Naive thymus-derived CD4-positive, alpha-beta T cell (primary cell): Measurements from ENCODE around the gene PELI2. TPM values are rescaled to one million over a fixed set of nuclear protein-coding genes. Genes with fewer than 3 reads are reported as not detected.

Experiments
- ATAC-seq: fragments of 150-1000 bp; cut with Tn5 transposase; 2 replicates; pipeline ENCODE4 v1.10.0; 2021; ENCODE audit warnings: mild to moderate bottlenecking, moderate library complexity
- CTCF ChIA-PET: fragments of 350-600 bp; sonication (Branson Sonifier 250); formaldehyde crosslinking; loops from one replicate; lab custom pipeline; 2021; ENCODE audit warnings: antibody characterized with exemption; lab: Charles Lee
- POLR2A ChIA-PET: fragments of 350-600 bp; sonication (Branson Sonifier 250); formaldehyde crosslinking; loops from one replicate; lab custom pipeline; 2021; ENCODE audit warnings: antibody characterized with exemption, inconsistent platforms; lab: Charles Lee
- DNase-seq, 9 donors: peaks; one replicate each; pipeline versions ENCODE4 v3.0.0 to v3.0.0-alpha.2; 2020 to 2022; ENCODE audit warnings: mixed read lengths in 1 of 9
- H3K27ac ChIP-seq: one replicate; pipeline ENCODE4 v1.7.0; 2013; ENCODE audit warnings: mild to moderate bottlenecking, low read depth, low read length, moderate library complexity
- H3K27me3 ChIP-seq, 2 donors: one replicate each; pipeline ENCODE4 v1.7.0; 2013; ENCODE audit warnings: low read length in 2 of 2, mild to moderate bottlenecking in 2 of 2, moderate library complexity in 2 of 2; ENCODE audit not compliant: control insufficient read depth in 2 of 2, insufficient read depth in 2 of 2
- H3K36me3 ChIP-seq, 3 experiments: 1 replicate in 2 of 3; 2 replicates in 1 of 3; pipeline ENCODE4 v1.7.0; 2013; ENCODE audit warnings: low read length in 3 of 3, mild to moderate bottlenecking in 3 of 3, moderate library complexity in 1 of 3; ENCODE audit not compliant: insufficient read depth in 3 of 3, control insufficient read depth in 2 of 3
- H3K4me1 ChIP-seq, 2 donors: one replicate each; pipeline ENCODE4 v1.7.0; 2013; ENCODE audit warnings: low read length in 2 of 2, mild to moderate bottlenecking in 2 of 2, moderate library complexity in 1 of 2; ENCODE audit not compliant: control insufficient read depth in 2 of 2, insufficient read depth in 2 of 2
- H3K4me3 ChIP-seq: 2 replicates; pipeline ENCODE4 v1.7.0; 2013; ENCODE audit warnings: mild to moderate bottlenecking, low read length
- H3K9me3 ChIP-seq, 3 experiments: 1 replicate in 2 of 3; 2 replicates in 1 of 3; pipeline ENCODE4 v1.7.0; 2013; ENCODE audit warnings: low read length in 3 of 3; ENCODE audit not compliant: control insufficient read depth in 2 of 3
- H3K27ac Mint-ChIP-seq, 9 donors: one replicate each; pipeline ENCODE4 v1.8.0; 2020 to 2022; ENCODE audit warnings: mixed read lengths in 9 of 9, mild to moderate bottlenecking in 8 of 9, moderate library complexity in 5 of 9, inconsistent platforms in 2 of 9
- H3K27me3 Mint-ChIP-seq, 5 donors: one replicate each; pipeline ENCODE4 v1.8.0; 2021 to 2022; ENCODE audit warnings: mixed read lengths in 5 of 5, mild to moderate bottlenecking in 1 of 5
- H3K36me3 Mint-ChIP-seq, 5 donors: one replicate each; pipeline ENCODE4 v1.8.0; 2020 to 2022; ENCODE audit warnings: mixed read lengths in 5 of 5, mild to moderate bottlenecking in 3 of 5, inconsistent platforms in 1 of 5
- H3K4me1 Mint-ChIP-seq, 7 donors: one replicate each; pipeline ENCODE4 v1.8.0; 2020 to 2022; ENCODE audit warnings: mixed read lengths in 7 of 7, mild to moderate bottlenecking in 3 of 7, inconsistent platforms in 1 of 7
- H3K4me3 Mint-ChIP-seq, 10 donors: one replicate each; pipeline ENCODE4 v1.8.0; 2020 to 2022; ENCODE audit warnings: mild to moderate bottlenecking in 10 of 10, mixed read lengths in 10 of 10, moderate library complexity in 6 of 10, inconsistent platforms in 2 of 10
- H3K9me3 Mint-ChIP-seq, 11 donors: one replicate each; pipeline ENCODE4 v1.8.0; 2020 to 2022; ENCODE audit warnings: mixed read lengths in 11 of 11, mild to moderate bottlenecking in 4 of 11, inconsistent platforms in 1 of 11, moderate library complexity in 1 of 11
- intact Hi-C, 2 donors: fragments of 100-400 bp; cut with micrococcal nuclease; formaldehyde crosslinking; loops; one replicate each; pipeline ENCODE4 v1.15.1; 2023
- polyA plus RNA-seq, 2 donors: library from polyadenylated mRNA; unstranded; fragments of 300-500 nt; fragmentation: Illumina TruSeq; gene quantifications; one replicate each; pipeline ENCODE4 v1.2.3, GENCODE V29; 2021
- total RNA-seq, 6 experiments: library from RNA in 5 of 6; stranded (reverse) in 5 of 6; gene quantifications; 1 replicate in 5 of 6; 2 replicates in 1 of 6; pipeline ENCODE4 v1.2.3 and lab custom pipeline; 2021 to 2026

The PELI2 gene
- total and polyA plus RNA-seq, 7 experiments from 2014 or later: 1.7 to 24.7 (median 11.3) TPM

DNA sequence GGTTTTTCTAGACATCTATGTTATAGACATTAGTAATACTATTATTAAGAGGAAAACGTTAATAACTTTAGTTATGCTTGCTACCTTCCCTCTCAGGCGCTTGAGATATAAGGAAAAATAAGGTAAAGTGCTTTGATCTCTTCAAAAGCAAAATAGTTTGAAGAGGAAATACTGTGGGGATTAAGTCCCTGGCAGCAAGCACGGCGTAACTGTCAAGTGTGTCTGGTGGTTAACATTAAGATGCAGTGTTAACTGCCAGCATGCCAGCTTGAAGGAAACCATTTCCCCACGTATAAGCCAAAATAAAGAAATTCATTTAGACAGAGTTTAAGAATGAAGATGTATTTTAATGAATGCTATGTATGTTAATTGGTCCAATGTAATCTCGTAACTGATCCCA, 31.8 kb downstream of the PELI2 start:
- DNase-seq (no peak), ATAC-seq (no peak)
- POLR2A ChIA-PET: no interaction called here
- CTCF ChIA-PET: no interaction called here
- Mint-ChIP-seq H3K27me3 (no peaks in the 10 kb centered on the region), H3K27ac (no peak overlapping the region), H3K36me3 (peaks cover 0 to under 1% (median 0%) of the 10 kb centered on the region in 5 donors), H3K9me3 (no peaks in the 10 kb centered on the region), H3K4me1 (peaks cover 23 to 86% (median 67%) of the 10 kb centered on the region in 7 donors), H3K4me3 (peak overlapping the region in 2 of 10 donors; percentile 14 to 44)
- no peaks in the 10 kb centered on the region for H3K27me3 ChIP-seq
- H3K27ac ChIP-seq: no peak overlapping the region
- H3K9me3 ChIP-seq: no peaks in the 10 kb centered on the region
- H3K4me3 ChIP-seq: no peak overlapping the region
- no peaks in the 10 kb centered on the region for H3K36me3 ChIP-seq
- intact Hi-C loops: no loop called here
- H3K4me1 ChIP-seq: no peaks in the 10 kb centered on the region

DNA sequence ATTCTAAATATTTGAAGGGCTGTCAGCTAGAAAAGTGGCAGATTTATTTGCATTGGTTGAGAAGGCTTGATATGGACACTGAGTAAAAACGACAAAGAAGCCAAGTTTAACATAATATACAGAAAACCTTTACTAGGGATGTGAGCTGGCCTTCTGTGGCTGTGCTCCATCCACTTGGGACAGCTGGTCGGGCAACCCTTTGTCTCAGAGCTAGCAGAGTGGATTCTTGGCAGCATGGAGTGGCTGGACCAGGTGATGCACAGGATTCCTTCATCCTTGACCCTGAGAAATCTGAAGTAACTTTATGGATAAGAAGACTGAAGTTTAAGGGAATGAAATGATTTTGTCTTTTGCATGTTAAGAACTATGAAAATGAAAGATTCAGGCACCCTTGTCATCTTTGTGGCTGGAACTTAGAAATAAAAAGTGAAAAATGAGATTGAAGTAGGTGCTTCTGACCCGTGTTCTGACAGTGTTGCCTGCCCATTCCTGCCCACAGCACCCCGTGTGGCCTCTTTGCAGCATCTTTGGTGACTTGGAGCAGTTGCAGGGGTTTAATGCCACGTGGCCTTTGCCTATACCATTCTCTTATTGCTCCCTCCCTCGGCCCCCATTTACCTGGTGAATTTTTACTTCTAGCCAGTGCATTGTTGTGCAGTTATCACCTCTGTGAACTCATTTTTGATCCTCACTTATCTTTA, 32.6 kb downstream of the PELI2 start:
- POLR2A ChIA-PET: no interaction called here
- no peaks in the 10 kb centered on the region for H3K36me3 ChIP-seq
- H3K9me3 ChIP-seq: no peaks in the 10 kb centered on the region
- Mint-ChIP-seq H3K4me3 (no peak overlapping the region), H3K36me3 (no peaks in the 10 kb centered on the region), H3K9me3 (no peaks in the 10 kb centered on the region), H3K27ac (no peak overlapping the region), H3K27me3 (no peaks in the 10 kb centered on the region), H3K4me1 (peaks cover 25 to 83% (median 63%) of the 10 kb centered on the region in 7 donors)
- H3K27ac ChIP-seq: no peak overlapping the region
- DNase-seq (no peak), ATAC-seq (peak; percentile 54)
- CTCF ChIA-PET: no interaction called here
- intact Hi-C loops: no loop called here
- no peaks in the 10 kb centered on the region for H3K27me3 ChIP-seq
- H3K4me3 ChIP-seq: no peak overlapping the region
- no peaks in the 10 kb centered on the region for H3K4me1 ChIP-seq

GRCh38 chr14:56152221-56152620, 34.0 kb downstream of the PELI2 start:
- H3K36me3 ChIP-seq: no peaks in the 10 kb centered on the region
- peaks cover 0 to 4% (median 0%) of the 10 kb centered on the region in 5 donors for H3K36me3 Mint-ChIP-seq
- no peaks in the 10 kb centered on the region for H3K27me3 Mint-ChIP-seq
- ChIA-PET CTCF (interaction anchor here (1.5 kb wide), 1 partner anchor 15 kb away, joined by 3 read pairs; no protein-coding TSS in a partner anchor), POLR2A (interaction anchor here (0.6 kb wide), 1 partner anchor 16 kb away, joined by 3 read pairs; no protein-coding TSS in a partner anchor)
- DNase-seq (no peak), ATAC-seq (no peak)
- no peaks in the 10 kb centered on the region for H3K27me3 ChIP-seq
- no peak overlapping the region for H3K4me3 Mint-ChIP-seq
- no peak overlapping the region for H3K27ac ChIP-seq
- no peak overlapping the region for H3K27ac Mint-ChIP-seq
- H3K9me3 ChIP-seq: no peaks in the 10 kb centered on the region
- H3K4me1 Mint-ChIP-seq: peaks cover 22 to 79% (median 52%) of the 10 kb centered on the region in 7 donors
- H3K4me3 ChIP-seq: no peak overlapping the region
- intact Hi-C loops: no loop called here
- H3K9me3 Mint-ChIP-seq: no peaks in the 10 kb centered on the region
- no peaks in the 10 kb centered on the region for H3K4me1 ChIP-seq

DNA sequence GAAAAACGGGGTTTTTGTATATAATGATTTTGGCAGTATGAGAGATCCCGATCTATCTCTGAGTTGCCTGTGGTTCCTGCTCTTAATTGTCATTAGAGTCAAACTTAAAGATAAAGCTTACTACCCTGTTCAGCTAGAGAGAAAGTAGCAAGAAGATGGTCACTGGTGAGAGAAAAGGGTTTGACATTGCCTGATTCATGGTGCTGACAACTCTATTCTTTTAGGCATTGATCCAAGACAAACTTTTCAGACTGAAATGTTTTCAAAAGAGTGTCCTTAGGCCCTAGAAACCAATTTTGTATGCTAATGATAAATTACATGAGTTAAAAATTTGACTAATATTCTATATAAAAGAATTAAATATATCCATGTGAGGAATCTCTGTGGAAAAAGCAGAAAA, 35.1 kb downstream of the PELI2 start:
- Histone ChIP-seq H3K27ac (no peak overlapping the region), H3K4me1 (no peaks in the 10 kb centered on the region), H3K27me3 (no peaks in the 10 kb centered on the region), H3K36me3 (no peaks in the 10 kb centered on the region), H3K9me3 (no peaks in the 10 kb centered on the region), H3K4me3 (no peak overlapping the region)
- no peak for ATAC-seq
- ChIA-PET POLR2A (interaction anchor here (0.6 kb wide), 1 partner anchor 259 kb away, joined by 5 read pairs; no protein-coding TSS in a partner anchor), CTCF (no interaction called here)
- Mint-ChIP-seq H3K27ac (no peak overlapping the region), H3K4me1 (peaks cover 13 to 69% (median 42%) of the 10 kb centered on the region in 7 donors), H3K4me3 (no peak overlapping the region), H3K9me3 (no peaks in the 10 kb centered on the region), H3K27me3 (no peaks in the 10 kb centered on the region), H3K36me3 (peaks cover 0 to 4% (median 0%) of the 10 kb centered on the region in 5 donors)
- intact Hi-C loops: no loop called here
- no peak for DNase-seq

DNA sequence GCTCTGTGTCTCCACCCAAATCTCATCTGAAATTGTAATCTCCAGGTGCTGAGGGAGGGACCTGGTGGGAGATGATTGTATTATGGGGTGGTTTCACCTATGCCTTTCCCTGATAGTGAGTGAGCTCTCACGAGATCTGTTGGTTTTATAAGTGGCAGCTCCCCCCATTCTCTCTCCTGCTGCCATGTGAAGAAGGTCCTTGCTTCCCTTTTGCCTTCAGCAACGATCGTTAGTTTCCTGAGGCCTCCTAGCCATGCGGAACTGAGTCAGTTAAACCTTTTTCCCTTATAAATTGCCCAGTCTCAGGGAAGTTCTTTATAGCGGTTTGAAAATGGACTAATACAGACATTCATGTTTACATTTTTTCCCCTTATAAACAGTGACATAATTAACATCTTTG, 36.1 kb downstream of the PELI2 start:
- Mint-ChIP-seq H3K4me3 (peak overlapping the region in 1 of 10 donors; percentile 34), H3K27me3 (no peaks in the 10 kb centered on the region), H3K9me3 (peaks cover 0 to 4% (median 0%) of the 10 kb centered on the region in 11 donors), H3K27ac (no peak overlapping the region), H3K36me3 (peaks cover 0 to 8% (median 0%) of the 10 kb centered on the region in 5 donors), H3K4me1 (peaks cover 6 to 58% (median 35%) of the 10 kb centered on the region in 7 donors)
- Histone ChIP-seq H3K9me3 (no peaks in the 10 kb centered on the region), H3K4me1 (no peaks in the 10 kb centered on the region), H3K27me3 (no peaks in the 10 kb centered on the region), H3K27ac (no peak overlapping the region), H3K36me3 (no peaks in the 10 kb centered on the region), H3K4me3 (no peak overlapping the region)
- DNase-seq: no peak
- ATAC-seq: no peak
- CTCF ChIA-PET: no interaction called here
- POLR2A ChIA-PET: interaction anchor here (1.4 kb wide), 1 partner anchor 33 kb away, joined by 4 read pairs; no protein-coding TSS in a partner anchor
- intact Hi-C loops: no loop called here

GRCh38 chr14:56156096-56156495, 37.9 kb downstream of the PELI2 start:
- ATAC-seq: no peak
- no peak overlapping the region for H3K27ac ChIP-seq
- no peaks in the 10 kb centered on the region for H3K9me3 ChIP-seq
- Mint-ChIP-seq H3K9me3 (peaks cover 0 to 4% (median 0%) of the 10 kb centered on the region in 11 donors), H3K27ac (no peak overlapping the region), H3K4me1 (peaks cover 3 to 53% (median 27%) of the 10 kb centered on the region in 7 donors), H3K4me3 (no peak overlapping the region), H3K36me3 (peaks cover 0 to 8% (median 3%) of the 10 kb centered on the region in 5 donors), H3K27me3 (no peaks in the 10 kb centered on the region)
- ChIA-PET CTCF (no interaction called here), POLR2A (no interaction called here)
- no peak for DNase-seq
- H3K27me3 ChIP-seq: no peaks in the 10 kb centered on the region
- H3K4me1 ChIP-seq: no peaks in the 10 kb centered on the region
- H3K4me3 ChIP-seq: no peak overlapping the region
- intact Hi-C loops: no loop called here
- H3K36me3 ChIP-seq: no peaks in the 10 kb centered on the region
